GM23338 (cell line): ENCODE measurements around the gene CRYBG1. TPM values are rescaled to one million over a fixed set of nuclear protein-coding genes. Genes with fewer than 3 reads are reported as not detected.

ENCODE experiments used
- ATAC-seq: fragments of 200-7000 bp; cut with Tn5 transposase; 3 replicates; pipeline ENCODE4 v1.9.1; 2020
- DNase-seq: peaks from one replicate; pipeline ENCODE4 v3.0.0-alpha.2; 2015; ENCODE audit warnings: low spot score
- H2AFZ ChIP-seq: fragments of 200-600 bp; sonication (generic); 2 replicates; pipeline ENCODE4 v1.8.0; 2016; ENCODE audit warnings: antibody characterized with exemption, mild to moderate bottlenecking, moderate library complexity
- H3F3A ChIP-seq: fragments of 200-600 bp; sonication (generic); replicated peaks from 2 replicates; pipeline ENCODE4 v1.8.0; 2017; ENCODE audit warnings: antibody characterized with exemption, mixed run types, low read depth
- H3K27ac ChIP-seq: fragments of 200-600 bp; sonication (generic); 2 replicates; pipeline ENCODE4 v1.6.1; 2016; ENCODE audit warnings: low read depth
- H3K27me3 ChIP-seq: fragments of 200-600 bp; sonication (generic); 2 replicates; pipeline ENCODE4 v1.8.0; 2016; ENCODE audit warnings: mild to moderate bottlenecking, mixed run types, moderate library complexity; ENCODE audit not compliant: insufficient read depth
- H3K36me3 ChIP-seq: fragments of 200-600 bp; sonication (generic); 2 replicates; pipeline ENCODE4 v1.8.0; 2016; ENCODE audit warnings: mild to moderate bottlenecking; ENCODE audit not compliant: insufficient read depth
- H3K4me1 ChIP-seq: fragments of 200-600 bp; sonication (generic); 2 replicates; pipeline ENCODE4 v1.8.0; 2016; ENCODE audit warnings: mild to moderate bottlenecking, moderate library complexity; ENCODE audit not compliant: insufficient read depth
- H3K4me2 ChIP-seq: fragments of 200-600 bp; sonication (generic); 2 replicates; pipeline ENCODE4 v1.7.1; 2017; ENCODE audit warnings: mixed run types
- H3K4me3 ChIP-seq: fragments of 200-600 bp; sonication (generic); 2 replicates; pipeline ENCODE4 v1.6.1; 2016; ENCODE audit warnings: mixed run types
- H3K79me2 ChIP-seq: fragments of 200-600 bp; sonication (generic); replicated peaks from 2 replicates; pipeline ENCODE4 v1.8.0; 2017; ENCODE audit warnings: mild to moderate bottlenecking; ENCODE audit not compliant: insufficient read depth
- H3K9me2 ChIP-seq: fragments of 200-600 bp; sonication (generic); 2 replicates; pipeline ENCODE4 v1.8.0; 2017; ENCODE audit not compliant: insufficient read depth
- H4K20me1 ChIP-seq: fragments of 200-600 bp; sonication (generic); replicated peaks from 2 replicates; pipeline ENCODE4 v1.8.0; 2017; ENCODE audit warnings: mild to moderate bottlenecking; ENCODE audit not compliant: insufficient read depth
- H3K27ac Mint-ChIP-seq: 2 replicates; pipeline ENCODE4 v1.8.0; 2020; ENCODE audit warnings: inconsistent platforms, mild to moderate bottlenecking, moderate library complexity, mixed read lengths
- H3K27me3 Mint-ChIP-seq: 3 replicates; pipeline ENCODE4 v1.8.0; 2022; ENCODE audit warnings: low read depth, mild to moderate bottlenecking, moderate library complexity, mixed read lengths, inconsistent platforms; ENCODE audit not compliant: insufficient read depth, poor library complexity
- H3K36me3 Mint-ChIP-seq: 3 replicates; pipeline ENCODE4 v1.8.0; 2021; ENCODE audit warnings: low read depth, mild to moderate bottlenecking, inconsistent platforms, moderate library complexity, mixed read lengths
- H3K4me1 Mint-ChIP-seq: 3 replicates; pipeline ENCODE4 v1.8.0; 2020; ENCODE audit warnings: mild to moderate bottlenecking, inconsistent platforms, mixed read lengths
- H3K4me3 Mint-ChIP-seq: 3 replicates; pipeline ENCODE4 v1.8.0; 2021; ENCODE audit warnings: moderate library complexity, mild to moderate bottlenecking, inconsistent platforms, mixed read lengths
- H3K9me3 Mint-ChIP-seq: 3 replicates; pipeline ENCODE4 v1.8.0; 2020; ENCODE audit warnings: moderate library complexity, mild to moderate bottlenecking, inconsistent platforms, mixed read lengths
- CREB1 ChIP-seq: fragments of 250-450 bp; sonication (Bioruptor Pico); IDR thresholded peaks from 2 replicates; pipeline ENCODE4 v1.5.0; 2020; ENCODE audit warnings: low read depth, mild to moderate bottlenecking, moderate library complexity
- EZH2phosphoT487 ChIP-seq: fragments of 200-600 bp; sonication (generic); IDR thresholded peaks from one replicate; pipeline ENCODE4 v1.8.1; 2018; ENCODE audit warnings: antibody characterized with exemption; ENCODE audit not compliant: unreplicated experiment
- JUNB ChIP-seq: IDR thresholded peaks from one replicate; pipeline ENCODE4 v1.6.1; 2016; ENCODE audit warnings: antibody characterized with exemption; ENCODE audit not compliant: unreplicated experiment
- NANOG ChIP-seq: IDR thresholded peaks from 2 replicates; pipeline ENCODE4 v1.6.1; 2016; ENCODE audit warnings: antibody characterized with exemption, borderline replicate concordance
- POLR2AphosphoS5 ChIP-seq: IDR thresholded peaks from 2 replicates; pipeline ENCODE4 v1.6.1; 2016; ENCODE audit warnings: antibody characterized with exemption, low read depth
- STAT1 ChIP-seq: IDR thresholded peaks from one replicate; pipeline ENCODE4 v1.6.1; 2016; ENCODE audit warnings: antibody characterized with exemption; ENCODE audit not compliant: unreplicated experiment
- ZNF114 ChIP-seq: fragments of 250-450 bp; sonication (Bioruptor Pico); IDR thresholded peaks from 2 replicates; pipeline ENCODE4 v1.5.0; 2020; ENCODE audit warnings: mild to moderate bottlenecking, moderate library complexity
- polyA plus RNA-seq: library from polyadenylated mRNA; unstranded; fragments of >200 nt; fragmentation: Nextera tagmentation; extraction: Ambion mirVana; gene quantifications from 2 replicates; pipeline ENCODE4 v1.2.1, GENCODE V29; 2016
- total RNA-seq: library from RNA; depleted of rRNA; stranded (reverse); fragments of >200 nt; shearing (Covaris generic); gene quantifications from 2 replicates; pipeline ENCODE4 v1.2.3, GENCODE V29; 2014
- TF ChIP-seq, protein P1 (sequence below), 2 experiments: fragments of 200-600 bp in 1 of 2; sonication (generic) in 1 of 2; conservative IDR thresholded peaks; 2 replicates each; pipeline versions ENCODE4 v1.5.1 to v1.6.1; 2016 to 2017; ENCODE audit warnings: antibody characterized with exemption in 2 of 2, low read depth in 2 of 2, mild to moderate bottlenecking in 2 of 2, moderate library complexity in 1 of 2
- TF ChIP-seq, protein P2 (sequence below): fragments of 250-450 bp; sonication (Bioruptor Pico); IDR thresholded peaks from 2 replicates; pipeline ENCODE4 v1.5.0; 2020; ENCODE audit warnings: mild to moderate bottlenecking, moderate library complexity
- TF ChIP-seq, protein P3 (sequence below): IDR thresholded peaks from 2 replicates; pipeline ENCODE4 v1.6.1; 2016; ENCODE audit warnings: antibody characterized with exemption

CRYBG1 gene
- total and polyA plus RNA-seq, 2 experiments from 2014 or later = 3.7 to 17.2 TPM

DNA sequence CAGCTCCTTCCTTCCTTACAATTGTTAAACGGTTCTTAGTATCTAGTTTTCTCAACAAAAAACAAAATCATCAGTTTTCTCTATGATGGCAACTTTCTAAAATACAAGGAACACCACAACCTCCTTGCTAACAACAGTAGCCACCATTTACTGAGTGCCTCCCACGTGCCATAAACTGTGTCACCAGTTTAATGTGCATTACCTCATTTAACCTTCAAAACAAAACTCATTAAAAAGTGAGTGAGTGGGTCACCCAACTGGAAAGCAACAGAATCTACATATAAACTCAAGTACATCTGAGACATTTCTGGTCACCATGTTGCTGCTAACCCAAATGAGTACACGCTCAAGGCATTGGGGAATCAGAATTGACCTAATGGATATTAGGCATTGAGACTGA is 257.8 kb downstream of the CRYBG1 start (continued):
- TF ChIP-seq, protein P1, sequence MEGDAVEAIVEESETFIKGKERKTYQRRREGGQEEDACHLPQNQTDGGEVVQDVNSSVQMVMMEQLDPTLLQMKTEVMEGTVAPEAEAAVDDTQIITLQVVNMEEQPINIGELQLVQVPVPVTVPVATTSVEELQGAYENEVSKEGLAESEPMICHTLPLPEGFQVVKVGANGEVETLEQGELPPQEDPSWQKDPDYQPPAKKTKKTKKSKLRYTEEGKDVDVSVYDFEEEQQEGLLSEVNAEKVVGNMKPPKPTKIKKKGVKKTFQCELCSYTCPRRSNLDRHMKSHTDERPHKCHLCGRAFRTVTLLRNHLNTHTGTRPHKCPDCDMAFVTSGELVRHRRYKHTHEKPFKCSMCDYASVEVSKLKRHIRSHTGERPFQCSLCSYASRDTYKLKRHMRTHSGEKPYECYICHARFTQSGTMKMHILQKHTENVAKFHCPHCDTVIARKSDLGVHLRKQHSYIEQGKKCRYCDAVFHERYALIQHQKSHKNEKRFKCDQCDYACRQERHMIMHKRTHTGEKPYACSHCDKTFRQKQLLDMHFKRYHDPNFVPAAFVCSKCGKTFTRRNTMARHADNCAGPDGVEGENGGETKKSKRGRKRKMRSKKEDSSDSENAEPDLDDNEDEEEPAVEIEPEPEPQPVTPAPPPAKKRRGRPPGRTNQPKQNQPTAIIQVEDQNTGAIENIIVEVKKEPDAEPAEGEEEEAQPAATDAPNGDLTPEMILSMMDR (conservative IDR thresholded peaks at IDR 0.05; ENCODE audit: low read depth in 2 of 2) = no peak
- no peak for TF ChIP-seq POLR2AphosphoS5
- TF ChIP-seq JUNB = no peak

DNA sequence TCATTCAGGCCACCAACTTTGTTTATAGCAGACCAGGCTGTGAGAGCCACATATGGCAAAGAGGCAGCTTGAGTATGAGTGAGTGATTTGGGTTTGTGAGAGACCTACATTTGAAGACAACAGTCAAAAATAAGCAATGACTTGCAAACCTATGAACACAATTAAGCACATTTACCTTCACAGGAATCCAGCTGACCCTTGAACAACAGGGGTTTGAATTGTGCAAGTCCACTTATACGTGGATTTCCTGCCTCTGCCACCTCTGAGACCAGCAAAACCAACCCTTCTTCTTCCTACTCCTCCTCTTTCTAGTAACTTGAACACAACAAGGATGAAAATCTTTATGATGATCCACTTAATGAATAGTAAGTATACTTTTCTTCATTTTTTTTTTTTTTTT is 258.7 kb downstream of the CRYBG1 start:
- peaks cover 5% of the 10 kb centered on the region for H3K27me3 Mint-ChIP-seq
- H3K4me3 ChIP-seq = no peak overlapping the region
- H4K20me1 ChIP-seq = no peaks in the 10 kb centered on the region
- DNase-seq = no peak
- peaks cover 46% of the 10 kb centered on the region for H3K36me3 Mint-ChIP-seq
- no peak overlapping the region for H3K4me2 ChIP-seq
- no peaks in the 10 kb centered on the region for H3K79me2 ChIP-seq
- H3K27me3 ChIP-seq = no peaks in the 10 kb centered on the region
- H3K27ac Mint-ChIP-seq = no peak overlapping the region
- peaks cover 45% of the 10 kb centered on the region for H3K4me1 Mint-ChIP-seq
- peaks cover 4% of the 10 kb centered on the region; the same call in 1 of the 2 replicates for H3F3A ChIP-seq
- no peak overlapping the region for H3K4me3 Mint-ChIP-seq
- no peaks in the 10 kb centered on the region for H3K9me2 ChIP-seq
- H3K27ac ChIP-seq = no peak overlapping the region
- H3K9me3 Mint-ChIP-seq = peaks cover 23% of the 10 kb centered on the region
- no peak overlapping the region for H2AFZ ChIP-seq
- no peak for ATAC-seq
- peaks cover 9% of the 10 kb centered on the region for H3K36me3 ChIP-seq
- H3K4me1 ChIP-seq = peaks cover 27% of the 10 kb centered on the region
- TF ChIP-seq, protein P2, sequence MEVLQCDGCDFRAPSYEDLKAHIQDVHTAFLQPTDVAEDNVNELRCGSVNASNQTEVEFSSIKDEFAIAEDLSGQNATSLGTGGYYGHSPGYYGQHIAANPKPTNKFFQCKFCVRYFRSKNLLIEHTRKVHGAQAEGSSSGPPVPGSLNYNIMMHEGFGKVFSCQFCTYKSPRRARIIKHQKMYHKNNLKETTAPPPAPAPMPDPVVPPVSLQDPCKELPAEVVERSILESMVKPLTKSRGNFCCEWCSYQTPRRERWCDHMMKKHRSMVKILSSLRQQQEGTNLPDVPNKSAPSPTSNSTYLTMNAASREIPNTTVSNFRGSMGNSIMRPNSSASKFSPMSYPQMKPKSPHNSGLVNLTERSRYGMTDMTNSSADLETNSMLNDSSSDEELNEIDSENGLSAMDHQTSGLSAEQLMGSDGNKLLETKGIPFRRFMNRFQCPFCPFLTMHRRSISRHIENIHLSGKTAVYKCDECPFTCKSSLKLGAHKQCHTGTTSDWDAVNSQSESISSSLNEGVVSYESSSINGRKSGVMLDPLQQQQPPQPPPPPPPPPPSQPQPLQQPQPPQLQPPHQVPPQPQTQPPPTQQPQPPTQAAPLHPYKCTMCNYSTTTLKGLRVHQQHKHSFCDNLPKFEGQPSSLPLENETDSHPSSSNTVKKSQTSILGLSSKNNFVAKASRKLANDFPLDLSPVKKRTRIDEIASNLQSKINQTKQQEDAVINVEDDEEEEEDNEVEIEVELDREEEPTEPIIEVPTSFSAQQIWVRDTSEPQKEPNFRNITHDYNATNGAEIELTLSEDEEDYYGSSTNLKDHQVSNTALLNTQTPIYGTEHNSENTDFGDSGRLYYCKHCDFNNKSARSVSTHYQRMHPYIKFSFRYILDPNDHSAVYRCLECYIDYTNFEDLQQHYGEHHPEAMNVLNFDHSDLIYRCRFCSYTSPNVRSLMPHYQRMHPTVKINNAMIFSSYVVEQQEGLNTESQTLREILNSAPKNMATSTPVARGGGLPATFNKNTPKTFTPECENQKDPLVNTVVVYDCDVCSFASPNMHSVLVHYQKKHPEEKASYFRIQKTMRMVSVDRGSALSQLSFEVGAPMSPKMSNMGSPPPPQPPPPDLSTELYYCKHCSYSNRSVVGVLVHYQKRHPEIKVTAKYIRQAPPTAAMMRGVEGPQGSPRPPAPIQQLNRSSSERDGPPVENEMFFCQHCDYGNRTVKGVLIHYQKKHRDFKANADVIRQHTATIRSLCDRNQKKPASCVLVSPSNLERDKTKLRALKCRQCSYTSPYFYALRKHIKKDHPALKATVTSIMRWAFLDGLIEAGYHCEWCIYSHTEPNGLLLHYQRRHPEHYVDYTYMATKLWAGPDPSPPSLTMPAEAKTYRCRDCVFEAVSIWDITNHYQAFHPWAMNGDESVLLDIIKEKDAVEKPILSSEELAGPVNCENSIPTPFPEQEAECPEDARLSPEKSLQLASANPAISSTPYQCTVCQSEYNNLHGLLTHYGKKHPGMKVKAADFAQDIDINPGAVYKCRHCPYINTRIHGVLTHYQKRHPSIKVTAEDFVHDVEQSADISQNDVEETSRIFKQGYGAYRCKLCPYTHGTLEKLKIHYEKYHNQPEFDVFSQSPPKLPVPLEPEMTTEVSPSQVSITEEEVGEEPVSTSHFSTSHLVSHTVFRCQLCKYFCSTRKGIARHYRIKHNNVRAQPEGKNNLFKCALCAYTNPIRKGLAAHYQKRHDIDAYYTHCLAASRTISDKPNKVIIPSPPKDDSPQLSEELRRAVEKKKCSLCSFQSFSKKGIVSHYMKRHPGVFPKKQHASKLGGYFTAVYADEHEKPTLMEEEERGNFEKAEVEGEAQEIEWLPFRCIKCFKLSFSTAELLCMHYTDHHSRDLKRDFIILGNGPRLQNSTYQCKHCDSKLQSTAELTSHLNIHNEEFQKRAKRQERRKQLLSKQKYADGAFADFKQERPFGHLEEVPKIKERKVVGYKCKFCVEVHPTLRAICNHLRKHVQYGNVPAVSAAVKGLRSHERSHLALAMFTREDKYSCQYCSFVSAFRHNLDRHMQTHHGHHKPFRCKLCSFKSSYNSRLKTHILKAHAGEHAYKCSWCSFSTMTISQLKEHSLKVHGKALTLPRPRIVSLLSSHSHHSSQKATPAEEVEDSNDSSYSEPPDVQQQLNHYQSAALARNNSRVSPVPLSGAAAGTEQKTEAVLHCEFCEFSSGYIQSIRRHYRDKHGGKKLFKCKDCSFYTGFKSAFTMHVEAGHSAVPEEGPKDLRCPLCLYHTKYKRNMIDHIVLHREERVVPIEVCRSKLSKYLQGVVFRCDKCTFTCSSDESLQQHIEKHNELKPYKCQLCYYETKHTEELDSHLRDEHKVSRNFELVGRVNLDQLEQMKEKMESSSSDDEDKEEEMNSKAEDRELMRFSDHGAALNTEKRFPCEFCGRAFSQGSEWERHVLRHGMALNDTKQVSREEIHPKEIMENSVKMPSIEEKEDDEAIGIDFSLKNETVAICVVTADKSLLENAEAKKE (CRISPR knock-in tag) = no peak
- no peak for TF ChIP-seq ZNF114 (CRISPR knock-in tag)
- TF ChIP-seq, protein P1 (conservative IDR thresholded peaks at IDR 0.05; ENCODE audit: low read depth in 2 of 2) = no peak
- TF ChIP-seq EZH2phosphoT487 = no peak
- TF ChIP-seq, protein P3, sequence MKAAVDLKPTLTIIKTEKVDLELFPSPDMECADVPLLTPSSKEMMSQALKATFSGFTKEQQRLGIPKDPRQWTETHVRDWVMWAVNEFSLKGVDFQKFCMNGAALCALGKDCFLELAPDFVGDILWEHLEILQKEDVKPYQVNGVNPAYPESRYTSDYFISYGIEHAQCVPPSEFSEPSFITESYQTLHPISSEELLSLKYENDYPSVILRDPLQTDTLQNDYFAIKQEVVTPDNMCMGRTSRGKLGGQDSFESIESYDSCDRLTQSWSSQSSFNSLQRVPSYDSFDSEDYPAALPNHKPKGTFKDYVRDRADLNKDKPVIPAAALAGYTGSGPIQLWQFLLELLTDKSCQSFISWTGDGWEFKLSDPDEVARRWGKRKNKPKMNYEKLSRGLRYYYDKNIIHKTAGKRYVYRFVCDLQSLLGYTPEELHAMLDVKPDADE = no peak
- TF ChIP-seq CREB1 (CRISPR knock-in tag) = no peak
- TF ChIP-seq STAT1 = no peak
- no peak for TF ChIP-seq POLR2AphosphoS5
- no peak for TF ChIP-seq JUNB
- no peak for TF ChIP-seq NANOG
